ENCODE data around the gene CD24. TPM values are rescaled to one million over a fixed set of nuclear protein-coding genes. Genes with fewer than 3 reads are reported as not detected.

CD24 gene
- total RNA-seq, 2 donors from 2014 or later, result 0.41 to 0.63 TPM

- Histone ChIP-seq H3K4me3 (no peak overlapping the region), H3K36me3 (no peaks in the 10 kb centered on the region), H3K27me3 (no peaks in the 10 kb centered on the region), H3K27ac (no peak overlapping the region), H3K4me1 (no peaks in the 10 kb centered on the region), H3K9me3 (no peaks in the 10 kb centered on the region)
- DNase-seq (ENCODE audit: low spot score), result no peak
- TF ChIP-seq CTCF (IDR thresholded peaks at IDR 0.05), result no peak
Observed at GRCh38 chr6:106927531-106928398, 46.8 kb downstream of the CD24 start.

- H3K27ac ChIP-seq, result no peak overlapping the region
- H3K4me3 ChIP-seq, result no peak overlapping the region
- H3K36me3 ChIP-seq, result no peaks in the 10 kb centered on the region
- H3K27me3 ChIP-seq, result no peaks in the 10 kb centered on the region
- H3K9me3 ChIP-seq, result no peaks in the 10 kb centered on the region
- no peak for TF ChIP-seq CTCF (IDR thresholded peaks at IDR 0.05)
- no peak for DNase-seq (ENCODE audit: low spot score)
- H3K4me1 ChIP-seq, result no peaks in the 10 kb centered on the region
Observed at GRCh38 chr6:106925948-106926347, 48.6 kb downstream of the CD24 start.

GRCh38 chr6:106924694-106925523 lies 49.6 kb downstream of the CD24 start:
- no peak for DNase-seq (ENCODE audit: low spot score)
- no peaks in the 10 kb centered on the region for H3K36me3 ChIP-seq
- no peaks in the 10 kb centered on the region for H3K4me1 ChIP-seq
- no peak overlapping the region for H3K27ac ChIP-seq
- no peak for TF ChIP-seq CTCF (IDR thresholded peaks at IDR 0.05)
- H3K4me3 ChIP-seq, result no peak overlapping the region
- no peaks in the 10 kb centered on the region for H3K9me3 ChIP-seq
- H3K27me3 ChIP-seq, result no peaks in the 10 kb centered on the region

GRCh38 chr6:106922626-106923025 lies 51.9 kb downstream of the CD24 start:
- no peaks in the 10 kb centered on the region for H3K36me3 ChIP-seq
- DNase-seq (ENCODE audit: low spot score), result no peak
- TF ChIP-seq CTCF (IDR thresholded peaks at IDR 0.05), result no peak
- H3K4me1 ChIP-seq, result no peaks in the 10 kb centered on the region
- H3K27me3 ChIP-seq, result no peaks in the 10 kb centered on the region
- H3K9me3 ChIP-seq, result no peaks in the 10 kb centered on the region
- H3K27ac ChIP-seq, result no peak overlapping the region
- H3K4me3 ChIP-seq, result no peak overlapping the region

Other genes starting within 250 kb of the CD24 start
- 10 to 100 TPM in 1 of 2 donors, 1 to 10 TPM in 1; 10.0 to 22.2 TPM for gene MTRES1, start 53.5 kb upstream of the CD24 start, total RNA-seq
- 1 to 10 TPM in 1 of 2 donors, under 1 TPM in 1; 0.56 to 1.9 TPM for gene BEND3, start 140.8 kb upstream of the CD24 start, total RNA-seq

All from right atrium auricular region (tissue), 2 donors.